Measurements from ENCODE around the gene COG7. TPM values are rescaled to one million over a fixed set of nuclear protein-coding genes. Genes with fewer than 3 reads are reported as not detected.

The COG7 gene
- total RNA-seq, 1 experiment from 2014 or later, result 17.9 TPM

DNA sequence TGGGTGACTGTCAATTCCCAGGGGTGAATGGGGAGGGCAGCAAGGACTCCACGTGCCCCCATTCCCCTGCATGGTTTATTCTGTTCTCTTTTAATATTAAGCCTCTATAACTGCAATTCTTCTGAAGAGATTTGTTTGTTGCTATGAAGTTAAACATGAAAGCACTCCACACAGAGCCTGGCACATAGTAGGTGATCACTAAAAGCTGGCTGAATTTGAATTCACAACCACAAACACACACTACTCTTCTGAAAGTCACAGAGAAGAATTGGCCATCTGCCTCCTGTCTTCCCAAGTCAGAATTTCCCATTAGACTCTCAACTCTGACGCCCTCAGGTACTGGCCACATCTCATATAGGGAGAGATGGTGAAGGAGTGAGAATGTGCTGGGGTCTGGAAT, 55.5 kb downstream of the COG7 start:
- H3K4me1 ChIP-seq (ENCODE audit: insufficient read depth, low read length), result peaks cover 8% of the 10 kb centered on the region; the same call in 1 of the 2 replicates
- H3K4me2 ChIP-seq (ENCODE audit: insufficient read depth, insufficient read length, low read length), result no peak overlapping the region
- peak overlapping the region in 2 of 3 experiments; percentile 58 to 69; a peak in 2 of 7 replicates for H3K27ac Mint-ChIP-seq
- peaks cover 8 to 53% (median 31%) of the 10 kb centered on the region in 3 experiments for H3K36me3 Mint-ChIP-seq (ENCODE audit: insufficient read depth in 1 of 3, low read depth in 3 of 3)
- no peak overlapping the region for H3K4ac ChIP-seq (ENCODE audit: low read depth, low read length)
- no peak overlapping the region for H2AK5ac ChIP-seq (ENCODE audit: insufficient read length, low read length)
- H3K23ac ChIP-seq (ENCODE audit: insufficient read length, low read depth, low read length), result no peak overlapping the region
- H3K14ac ChIP-seq (ENCODE audit: insufficient read depth, low read length), result no peak overlapping the region
- H3K23me2 ChIP-seq (ENCODE audit: insufficient read length, low read depth, low read length, poor library complexity, severe bottlenecking), result no peaks in the 10 kb centered on the region
- H3K18ac ChIP-seq (ENCODE audit: insufficient read length, low read depth, low read length), result no peak overlapping the region
- no peak overlapping the region for H3T11ph ChIP-seq (ENCODE audit: low read length)
- no peak overlapping the region for H3K9ac ChIP-seq (ENCODE audit: extremely low read depth, insufficient read length, low read length)
- no peaks in the 10 kb centered on the region for H3K27me3 ChIP-seq (ENCODE audit: insufficient read depth, low read length)
- TF ChIP-seq, protein P1, sequence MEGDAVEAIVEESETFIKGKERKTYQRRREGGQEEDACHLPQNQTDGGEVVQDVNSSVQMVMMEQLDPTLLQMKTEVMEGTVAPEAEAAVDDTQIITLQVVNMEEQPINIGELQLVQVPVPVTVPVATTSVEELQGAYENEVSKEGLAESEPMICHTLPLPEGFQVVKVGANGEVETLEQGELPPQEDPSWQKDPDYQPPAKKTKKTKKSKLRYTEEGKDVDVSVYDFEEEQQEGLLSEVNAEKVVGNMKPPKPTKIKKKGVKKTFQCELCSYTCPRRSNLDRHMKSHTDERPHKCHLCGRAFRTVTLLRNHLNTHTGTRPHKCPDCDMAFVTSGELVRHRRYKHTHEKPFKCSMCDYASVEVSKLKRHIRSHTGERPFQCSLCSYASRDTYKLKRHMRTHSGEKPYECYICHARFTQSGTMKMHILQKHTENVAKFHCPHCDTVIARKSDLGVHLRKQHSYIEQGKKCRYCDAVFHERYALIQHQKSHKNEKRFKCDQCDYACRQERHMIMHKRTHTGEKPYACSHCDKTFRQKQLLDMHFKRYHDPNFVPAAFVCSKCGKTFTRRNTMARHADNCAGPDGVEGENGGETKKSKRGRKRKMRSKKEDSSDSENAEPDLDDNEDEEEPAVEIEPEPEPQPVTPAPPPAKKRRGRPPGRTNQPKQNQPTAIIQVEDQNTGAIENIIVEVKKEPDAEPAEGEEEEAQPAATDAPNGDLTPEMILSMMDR (conservative IDR thresholded peaks at IDR 0.05), result no peak
- no peak overlapping the region for H2BK20ac ChIP-seq (ENCODE audit: low read depth, low read length, poor library complexity, severe bottlenecking)
- no peaks in the 10 kb centered on the region for H3K27me3 Mint-ChIP-seq (ENCODE audit: low read depth)
- no peaks in the 10 kb centered on the region for H3K79me1 ChIP-seq (ENCODE audit: insufficient read depth, low read depth, low read length, poor library complexity, severe bottlenecking)
- no peak overlapping the region for H3K56ac ChIP-seq (ENCODE audit: insufficient read length, low read depth, low read length)
- H2AFZ ChIP-seq (ENCODE audit: low read length), result no peak overlapping the region
- no peak overlapping the region for H2BK15ac ChIP-seq (ENCODE audit: low read depth, low read length)
- no peak overlapping the region for H4K8ac ChIP-seq (replicated peaks; ENCODE audit: insufficient read length, low read depth, low read length)
- H3K27ac ChIP-seq (ENCODE audit: insufficient read length, low read depth, low read length), result no peak overlapping the region
- H2BK12ac ChIP-seq (ENCODE audit: insufficient read length, low read depth, low read length), result no peak overlapping the region
- H4K20me1 ChIP-seq (ENCODE audit: control insufficient read depth, insufficient read depth, insufficient read length), result no peaks in the 10 kb centered on the region
- no peak overlapping the region for H3K4me3 Mint-ChIP-seq
- H3K9me3 Mint-ChIP-seq, result no peaks in the 10 kb centered on the region
- H4K91ac ChIP-seq (ENCODE audit: insufficient read length, low read depth, low read length), result no peak overlapping the region
- no peak overlapping the region for H4K5ac ChIP-seq (ENCODE audit: insufficient read length, low read depth, low read length)
- no peaks in the 10 kb centered on the region for H3K79me2 ChIP-seq (ENCODE audit: insufficient read depth, low read length)
- H2BK120ac ChIP-seq (ENCODE audit: low read depth, low read length, poor library complexity, severe bottlenecking), result no peak overlapping the region
- no peak for DNase-seq
- no peaks in the 10 kb centered on the region for H3K9me3 ChIP-seq (ENCODE audit: control insufficient read depth, low read depth, low read length)
- no CpG with 5 or more reads among the region's 2 CpGs for WGBS (ENCODE audit: extremely low coverage, insufficient read length, low lambda C conversion rate)
- H3K4me1 Mint-ChIP-seq, result peaks cover 32 to 40% of the 10 kb centered on the region in 2 experiments
- no peak overlapping the region for H2BK5ac ChIP-seq (ENCODE audit: insufficient read length, low read length)

All from H9 (cell line).